GM12878 (cell line): Measurements from ENCODE around the gene PPP2R1A. TPM values are rescaled to one million over a fixed set of nuclear protein-coding genes. Genes with fewer than 3 reads are reported as not detected.

Source experiments
- CREB1 ChIP-seq: IDR thresholded peaks from 2 replicates; pipeline ENCODE4 v1.6.1; 2012; ENCODE audit warnings: low read depth, mild to moderate bottlenecking, inconsistent platforms
- HDAC6 ChIP-seq: fragments of 200-600 bp; sonication (generic); IDR thresholded peaks from one replicate; pipeline ENCODE4 v1.8.0; 2017; ENCODE audit warnings: antibody characterized with exemption; ENCODE audit not compliant: unreplicated experiment
- KLF5 ChIP-seq: fragments of 450-650 bp; IDR thresholded peaks from 2 replicates; pipeline ENCODE4 v1.6.1; 2014; ENCODE audit warnings: mild to moderate bottlenecking; ENCODE audit not compliant: partially characterized antibody
- MYC ChIP-seq: IDR thresholded peaks from 2 replicates; pipeline ENCODE4 v1.6.1; 2011; ENCODE audit warnings: mild to moderate bottlenecking, low read length, moderate library complexity, inconsistent platforms; ENCODE audit not compliant: insufficient read depth, insufficient replicate concordance, insufficient read length, severe bottlenecking
- RAD21 ChIP-seq: IDR thresholded peaks from 2 replicates; pipeline ENCODE4 v1.6.1; 2011; ENCODE audit warnings: mild to moderate bottlenecking, low read depth, low read length, moderate library complexity; ENCODE audit not compliant: insufficient read depth
- WRNIP1 ChIP-seq: IDR thresholded peaks from 2 replicates; pipeline ENCODE4 v1.6.1; 2011; ENCODE audit warnings: low read depth, low read length, improper control_type of control experiment, borderline replicate concordance
- ZNF384 ChIP-seq: IDR thresholded peaks from 2 replicates; pipeline ENCODE4 v1.6.1; 2012; ENCODE audit warnings: low read depth, mild to moderate bottlenecking, low read length, improper control_type of control experiment, borderline replicate concordance
- polyA plus RNA-seq, 11 experiments: library from polyadenylated mRNA; depleted of rRNA in 4 of 11; unstranded in 6 of 11; stranded (reverse) in 5 of 11; fragments of >200 nt; fragmentation: Nextera tagmentation in 4 of 11; fragmentation: Illumina TruSeq in 1 of 11; extraction: Ambion mirVana in 4 of 11; extraction: Trizol in 1 of 11; gene quantifications; 1 replicate in 1 of 11; 2 replicates in 10 of 11; pipeline versions ENCODE4 v1.2.1 to v1.2.3, GENCODE V29; 2011 to 2016; ENCODE audit warnings: inconsistent platforms in 2 of 11, missing spikeins in 2 of 11, low read depth in 1 of 11
- total RNA-seq, 4 experiments: library from RNA; depleted of rRNA in 3 of 4; stranded (reverse); fragments of >200 nt in 3 of 4; fragmentation: Illumina TruSeq in 1 of 4; extraction: Trizol in 1 of 4; gene quantifications; 2 replicates each; pipeline versions ENCODE4 v1.2.1 to v1.2.3, GENCODE V29; 2013 to 2021
- TF ChIP-seq, protein P1 (sequence below): fragments of 450-650 bp; IDR thresholded peaks from 2 replicates; pipeline ENCODE4 v1.6.1; 2017; ENCODE audit warnings: mild to moderate bottlenecking, moderate library complexity
- TF ChIP-seq, protein P2 (sequence below): IDR thresholded peaks from 2 replicates; pipeline ENCODE4 v1.6.1; 2012; ENCODE audit warnings: low read depth, low read length, improper control_type of control experiment

Gene PPP2R1A
- total and polyA plus RNA-seq, 10 of the 15 experiments (the other 5 are each of a cell fraction or from before 2014, with no cell fraction given) = 16.0 to 359 (median 140) TPM

DNA sequence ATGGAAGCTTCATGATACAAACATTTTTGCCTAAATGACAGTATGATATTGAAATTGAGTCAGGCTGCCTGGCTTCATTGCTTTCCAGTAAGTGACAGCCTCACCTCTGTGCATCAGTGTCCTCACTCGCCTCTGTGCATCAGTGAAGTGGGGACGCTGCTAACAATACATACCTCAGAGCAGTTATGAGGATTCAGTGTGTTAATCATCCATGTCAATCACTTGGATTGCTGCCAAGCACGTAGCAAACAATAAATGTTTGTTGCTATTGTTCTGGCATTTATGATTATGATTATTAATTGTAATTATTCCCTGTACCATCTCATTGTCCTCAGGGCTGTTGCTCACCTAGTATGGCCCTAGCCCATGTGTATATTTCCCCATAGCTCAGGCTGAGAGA lies 8.8 kb downstream of the PPP2R1A start (continued):
- TF ChIP-seq, protein P1, sequence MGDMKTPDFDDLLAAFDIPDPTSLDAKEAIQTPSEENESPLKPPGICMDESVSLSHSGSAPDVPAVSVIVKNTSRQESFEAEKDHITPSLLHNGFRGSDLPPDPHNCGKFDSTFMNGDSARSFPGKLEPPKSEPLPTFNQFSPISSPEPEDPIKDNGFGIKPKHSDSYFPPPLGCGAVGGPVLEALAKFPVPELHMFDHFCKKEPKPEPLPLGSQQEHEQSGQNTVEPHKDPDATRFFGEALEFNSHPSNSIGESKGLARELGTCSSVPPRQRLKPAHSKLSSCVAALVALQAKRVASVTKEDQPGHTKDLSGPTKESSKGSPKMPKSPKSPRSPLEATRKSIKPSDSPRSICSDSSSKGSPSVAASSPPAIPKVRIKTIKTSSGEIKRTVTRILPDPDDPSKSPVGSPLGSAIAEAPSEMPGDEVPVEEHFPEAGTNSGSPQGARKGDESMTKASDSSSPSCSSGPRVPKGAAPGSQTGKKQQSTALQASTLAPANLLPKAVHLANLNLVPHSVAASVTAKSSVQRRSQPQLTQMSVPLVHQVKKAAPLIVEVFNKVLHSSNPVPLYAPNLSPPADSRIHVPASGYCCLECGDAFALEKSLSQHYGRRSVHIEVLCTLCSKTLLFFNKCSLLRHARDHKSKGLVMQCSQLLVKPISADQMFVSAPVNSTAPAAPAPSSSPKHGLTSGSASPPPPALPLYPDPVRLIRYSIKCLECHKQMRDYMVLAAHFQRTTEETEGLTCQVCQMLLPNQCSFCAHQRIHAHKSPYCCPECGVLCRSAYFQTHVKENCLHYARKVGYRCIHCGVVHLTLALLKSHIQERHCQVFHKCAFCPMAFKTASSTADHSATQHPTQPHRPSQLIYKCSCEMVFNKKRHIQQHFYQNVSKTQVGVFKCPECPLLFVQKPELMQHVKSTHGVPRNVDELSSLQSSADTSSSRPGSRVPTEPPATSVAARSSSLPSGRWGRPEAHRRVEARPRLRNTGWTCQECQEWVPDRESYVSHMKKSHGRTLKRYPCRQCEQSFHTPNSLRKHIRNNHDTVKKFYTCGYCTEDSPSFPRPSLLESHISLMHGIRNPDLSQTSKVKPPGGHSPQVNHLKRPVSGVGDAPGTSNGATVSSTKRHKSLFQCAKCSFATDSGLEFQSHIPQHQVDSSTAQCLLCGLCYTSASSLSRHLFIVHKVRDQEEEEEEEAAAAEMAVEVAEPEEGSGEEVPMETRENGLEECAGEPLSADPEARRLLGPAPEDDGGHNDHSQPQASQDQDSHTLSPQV = no peak
- TF ChIP-seq, protein P2, sequence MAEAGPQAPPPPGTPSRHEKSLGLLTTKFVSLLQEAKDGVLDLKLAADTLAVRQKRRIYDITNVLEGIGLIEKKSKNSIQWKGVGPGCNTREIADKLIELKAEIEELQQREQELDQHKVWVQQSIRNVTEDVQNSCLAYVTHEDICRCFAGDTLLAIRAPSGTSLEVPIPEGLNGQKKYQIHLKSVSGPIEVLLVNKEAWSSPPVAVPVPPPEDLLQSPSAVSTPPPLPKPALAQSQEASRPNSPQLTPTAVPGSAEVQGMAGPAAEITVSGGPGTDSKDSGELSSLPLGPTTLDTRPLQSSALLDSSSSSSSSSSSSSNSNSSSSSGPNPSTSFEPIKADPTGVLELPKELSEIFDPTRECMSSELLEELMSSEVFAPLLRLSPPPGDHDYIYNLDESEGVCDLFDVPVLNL = no peak
- TF ChIP-seq HDAC6 (no peak), RAD21 (no peak), MYC (no peak), WRNIP1 (no peak), KLF5 (no peak), CREB1 (no peak), ZNF384 (no peak)
- TF ChIP-seq, all 136 proteins: peak for 0
